GM19395 (cell line): ENCODE results near the gene FXYD1.

Source experiments
- ATAC-seq: cut with Tn5 transposase; IDR thresholded peaks from one replicate; pipeline ENCODE4 v1.9.1; 2021; ENCODE audit warnings: mild to moderate bottlenecking, moderate library complexity; ENCODE audit not compliant: unreplicated experiment

The FXYD1 gene

DNA sequence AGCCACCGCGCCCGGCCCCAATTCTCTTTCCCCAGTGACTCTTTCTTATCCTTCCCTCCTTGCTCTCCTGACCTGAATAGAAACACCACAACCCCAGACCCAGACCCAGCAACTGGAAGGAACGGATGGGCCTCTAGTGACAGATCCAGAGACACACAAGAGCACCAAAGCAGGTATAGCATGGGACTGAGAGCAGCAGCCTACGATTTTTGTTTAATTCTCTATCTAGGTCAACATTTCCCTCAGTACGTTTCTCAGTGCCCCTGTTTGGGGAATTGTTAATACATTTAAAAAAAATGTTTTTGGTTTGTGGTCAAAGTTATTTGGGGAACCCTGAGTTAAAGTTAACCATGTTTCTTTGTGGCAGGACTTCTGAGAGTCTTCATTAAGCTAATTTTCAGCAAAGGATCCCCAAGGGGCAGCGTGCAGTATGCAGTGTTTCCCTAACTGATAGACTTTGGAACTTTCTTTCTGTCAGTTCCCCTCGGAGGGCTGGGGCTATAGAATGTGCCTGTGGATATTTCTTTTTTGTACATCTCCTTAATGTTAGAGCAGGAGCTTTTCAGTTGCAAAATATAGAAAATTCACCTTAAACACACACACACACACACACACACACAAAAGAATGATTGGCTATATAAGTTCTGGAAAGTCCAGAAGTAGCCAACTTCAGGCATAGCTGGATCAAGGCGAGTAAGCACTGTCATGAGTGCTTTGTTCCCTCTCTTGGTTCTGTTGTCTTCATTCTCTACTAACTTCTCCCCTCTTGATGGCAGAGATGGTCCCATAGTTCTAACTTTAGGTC lies 22.2 kb downstream of the FXYD1 start:
- ATAC-seq, result no peak

DNA sequence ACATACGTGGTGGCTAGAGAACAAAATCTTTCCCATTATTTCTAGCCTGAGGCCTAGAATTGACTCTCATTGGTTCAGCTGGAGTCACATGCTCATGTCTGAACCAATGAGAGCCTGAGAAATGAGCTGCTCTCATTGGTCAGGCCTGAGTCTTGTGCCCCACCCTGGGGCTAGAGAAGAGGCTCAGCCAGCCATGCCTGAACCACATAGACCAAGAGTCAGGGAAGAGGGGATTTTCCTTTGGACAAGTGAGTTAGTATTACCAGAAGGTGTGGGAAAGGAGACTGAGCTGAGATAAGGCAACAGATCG lies 22.8 kb downstream of the FXYD1 start:
- ATAC-seq, result no peak

DNA sequence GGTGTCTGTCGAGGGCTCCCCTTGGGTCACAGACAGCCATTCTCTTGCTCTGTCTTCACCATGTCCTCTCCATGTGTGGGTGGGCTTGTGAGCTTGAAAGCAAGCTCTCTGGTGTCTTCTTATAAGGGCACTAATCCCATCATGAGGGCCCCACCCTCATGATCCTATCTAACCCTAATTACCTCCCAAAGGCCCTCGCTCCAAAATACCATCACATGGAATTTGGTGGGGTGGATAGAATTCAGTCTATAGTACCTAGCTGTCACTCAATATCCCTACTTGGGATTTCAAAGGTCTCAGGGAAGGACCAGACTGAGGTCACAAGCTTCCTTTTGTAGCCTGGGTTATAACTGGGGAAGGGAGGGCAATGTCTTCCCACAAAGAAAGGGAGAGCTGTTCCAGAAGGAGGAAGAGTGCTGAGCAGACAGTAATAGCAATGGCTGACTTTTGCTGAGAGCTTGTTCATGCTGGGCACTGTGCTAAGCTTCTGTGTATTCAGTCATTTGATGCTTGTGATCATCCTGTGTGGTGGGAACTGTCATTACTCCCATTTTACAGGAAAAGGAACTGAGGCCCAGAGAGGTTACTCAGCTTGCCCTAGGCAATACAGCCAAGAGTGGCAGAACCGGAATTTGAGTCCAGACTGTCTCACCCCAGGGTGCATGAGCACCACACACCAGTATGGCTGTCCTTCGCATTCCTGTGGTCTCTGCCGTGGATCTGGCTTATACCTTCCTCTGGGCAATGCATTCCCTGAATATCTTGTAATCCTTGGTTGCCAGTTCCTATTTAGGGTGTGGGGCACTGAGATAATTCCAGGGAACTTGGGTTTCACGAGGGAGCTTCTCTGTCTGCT lies 24.1 kb downstream of the FXYD1 start:
- ATAC-seq, result no peak

DNA sequence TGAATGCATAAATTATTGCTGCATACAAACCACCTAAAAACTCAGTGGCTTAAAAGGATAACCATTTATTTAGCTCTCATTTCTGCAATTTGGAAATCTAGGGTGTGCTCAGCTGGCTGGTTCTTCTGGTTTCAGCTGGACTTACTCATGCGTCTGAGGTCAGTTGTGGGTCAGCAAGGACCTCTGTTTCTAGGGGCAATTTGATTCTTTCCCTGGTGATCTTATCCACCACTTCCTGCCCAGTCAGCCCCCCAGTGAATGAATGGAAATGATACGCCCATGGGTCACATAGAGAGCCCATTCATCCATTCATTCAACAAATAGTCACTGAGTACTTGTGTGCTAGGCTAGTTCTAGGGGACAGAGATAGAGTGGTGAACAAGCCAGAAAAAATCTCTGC lies 25.8 kb downstream of the FXYD1 start:
- no peak for ATAC-seq

DNA sequence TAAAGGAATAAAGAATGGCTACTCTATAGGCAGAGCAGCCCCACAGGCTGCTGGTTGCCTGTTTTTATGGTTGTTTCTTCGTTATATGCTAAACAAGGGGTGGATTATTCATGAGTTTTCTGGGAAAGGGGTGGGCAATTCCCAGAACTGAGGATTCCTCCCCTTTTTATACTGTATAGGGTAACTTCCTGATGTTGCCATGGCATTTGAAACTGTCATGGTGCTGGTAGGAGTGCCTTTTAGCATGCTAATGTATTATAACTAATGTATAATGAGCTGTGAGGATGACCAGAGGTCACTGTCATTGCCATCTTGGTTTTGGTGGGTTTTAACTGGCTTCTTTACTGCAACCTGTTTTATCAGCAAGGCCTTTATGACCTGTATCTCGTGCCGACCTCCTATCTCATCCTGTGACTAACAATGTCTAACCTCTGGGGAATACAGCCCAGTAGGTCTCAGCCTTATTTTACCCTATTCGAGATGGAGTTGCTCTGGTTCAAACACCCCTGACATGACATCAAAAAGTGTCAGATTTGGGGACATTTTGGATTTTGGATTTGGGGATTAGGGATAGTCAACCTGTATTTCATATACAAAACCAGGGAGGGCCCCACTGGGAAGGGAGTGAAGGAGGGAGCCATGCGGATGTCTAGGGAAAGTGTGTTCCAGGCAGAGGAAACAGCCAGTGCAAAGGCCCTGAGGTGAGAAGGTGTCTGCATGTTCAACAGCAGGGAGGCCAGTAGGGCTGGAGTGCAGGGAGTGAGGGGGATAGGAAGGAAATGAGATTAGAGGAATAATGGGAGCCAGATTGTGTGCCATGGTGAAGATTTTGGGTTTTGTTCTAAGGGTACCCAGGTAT lies 26.8 kb downstream of the FXYD1 start:
- ATAC-seq, result no peak

DNA sequence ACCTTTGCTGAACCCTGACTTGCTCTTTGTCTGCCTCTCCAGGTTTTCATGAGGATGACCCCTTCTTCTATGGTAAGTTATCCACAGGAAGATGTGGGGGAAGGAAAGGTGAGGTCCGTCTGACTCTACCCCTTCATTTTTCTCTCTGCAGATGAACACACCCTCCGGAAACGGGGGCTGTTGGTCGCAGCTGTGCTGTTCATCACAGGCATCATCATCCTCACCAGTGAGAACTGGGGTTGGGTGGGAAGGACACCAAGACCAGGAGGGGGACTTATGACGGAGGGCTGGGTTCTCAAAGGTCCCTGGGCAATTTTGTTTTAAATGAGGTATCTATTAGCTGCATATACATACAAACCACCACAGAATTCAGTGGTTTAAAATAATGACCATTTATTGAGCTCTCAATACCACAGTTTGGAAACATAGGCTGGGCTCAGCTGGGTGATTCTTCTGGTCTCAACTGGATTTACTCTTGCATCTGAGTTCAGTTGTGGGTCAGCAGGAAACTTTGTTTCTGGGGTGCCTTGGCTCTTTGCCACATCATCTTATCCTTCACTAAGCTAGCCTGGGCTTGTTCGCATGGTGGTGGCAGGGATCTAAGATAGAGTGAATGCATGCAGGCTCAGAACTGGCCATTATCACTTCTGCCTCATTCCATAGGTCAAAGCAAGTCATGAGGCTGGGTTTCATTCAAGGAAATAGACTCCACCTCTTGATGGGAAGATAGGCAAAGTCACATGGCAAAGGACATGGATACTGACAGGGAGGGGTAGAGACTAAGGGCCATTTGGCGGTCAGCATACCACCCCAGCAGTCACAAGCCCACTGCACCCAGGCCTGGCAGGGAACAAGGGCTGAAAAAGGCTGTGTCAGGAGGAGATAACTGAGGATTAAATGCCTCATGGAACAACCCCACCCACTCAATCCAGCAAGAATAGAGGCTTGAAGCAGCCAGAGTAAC lies 27.8 kb downstream of the FXYD1 start:
- no peak for ATAC-seq

DNA sequence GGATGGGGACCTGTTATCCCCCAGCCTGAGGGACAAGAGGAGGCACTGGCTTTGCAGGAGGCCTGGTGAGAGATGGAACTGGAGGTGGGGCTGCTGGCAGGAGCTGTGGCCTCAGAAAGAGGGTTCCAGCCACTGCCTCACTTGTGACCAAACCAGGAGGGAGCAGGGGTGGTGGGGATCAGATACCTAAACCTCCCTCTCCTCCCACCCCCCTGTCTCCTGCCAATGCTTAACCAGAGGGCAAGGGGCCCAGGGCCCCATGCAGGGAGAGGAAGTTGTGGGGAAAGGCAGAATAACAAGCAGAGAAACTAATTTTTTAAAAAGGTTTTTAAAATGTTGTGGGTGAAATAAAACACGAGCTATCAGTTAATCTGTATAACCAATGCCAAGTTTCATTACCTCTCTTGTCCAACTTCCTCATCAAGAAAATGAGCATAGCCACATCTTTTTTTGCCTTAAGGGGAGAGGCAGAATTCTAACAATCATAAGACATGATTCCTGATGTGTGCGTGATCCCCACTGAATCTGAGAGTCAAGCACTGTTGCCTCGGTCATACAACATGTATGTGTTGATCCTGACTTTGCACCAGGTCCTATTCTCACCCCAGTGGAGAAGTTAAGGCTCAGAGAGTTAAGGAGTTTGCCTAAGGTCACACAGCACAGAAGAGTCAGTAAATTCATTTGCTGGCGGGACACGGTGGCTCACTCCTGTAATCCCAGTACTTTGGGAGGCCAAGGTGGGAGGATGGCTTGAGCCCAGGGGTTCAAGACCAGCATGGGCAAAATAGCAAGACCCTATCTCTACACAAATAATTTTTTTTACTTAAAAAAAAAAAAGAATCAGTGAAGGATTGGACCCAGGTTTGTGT lies 28.9 kb downstream of the FXYD1 start:
- no peak for ATAC-seq

DNA sequence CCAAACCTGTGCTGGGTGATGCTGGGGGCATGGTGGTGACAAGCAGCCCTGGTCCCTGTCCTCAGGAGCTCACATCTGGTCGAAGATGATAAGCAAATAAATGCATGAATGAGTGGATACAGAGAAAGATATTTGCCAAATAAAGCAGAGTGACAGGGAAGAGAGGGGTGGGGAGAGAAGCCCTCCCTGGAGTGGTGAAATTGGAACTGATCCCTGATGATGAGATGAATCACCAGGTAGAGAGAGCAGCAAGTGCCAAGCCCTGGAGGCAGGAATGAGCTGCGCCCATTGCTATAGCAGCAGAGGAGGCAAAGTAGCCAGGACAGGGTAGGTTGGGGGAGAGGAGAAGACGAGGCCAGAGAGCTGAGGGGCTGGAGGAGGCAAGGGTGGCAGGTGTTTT lies 29.6 kb downstream of the FXYD1 start:
- ATAC-seq, result no peak

DNA sequence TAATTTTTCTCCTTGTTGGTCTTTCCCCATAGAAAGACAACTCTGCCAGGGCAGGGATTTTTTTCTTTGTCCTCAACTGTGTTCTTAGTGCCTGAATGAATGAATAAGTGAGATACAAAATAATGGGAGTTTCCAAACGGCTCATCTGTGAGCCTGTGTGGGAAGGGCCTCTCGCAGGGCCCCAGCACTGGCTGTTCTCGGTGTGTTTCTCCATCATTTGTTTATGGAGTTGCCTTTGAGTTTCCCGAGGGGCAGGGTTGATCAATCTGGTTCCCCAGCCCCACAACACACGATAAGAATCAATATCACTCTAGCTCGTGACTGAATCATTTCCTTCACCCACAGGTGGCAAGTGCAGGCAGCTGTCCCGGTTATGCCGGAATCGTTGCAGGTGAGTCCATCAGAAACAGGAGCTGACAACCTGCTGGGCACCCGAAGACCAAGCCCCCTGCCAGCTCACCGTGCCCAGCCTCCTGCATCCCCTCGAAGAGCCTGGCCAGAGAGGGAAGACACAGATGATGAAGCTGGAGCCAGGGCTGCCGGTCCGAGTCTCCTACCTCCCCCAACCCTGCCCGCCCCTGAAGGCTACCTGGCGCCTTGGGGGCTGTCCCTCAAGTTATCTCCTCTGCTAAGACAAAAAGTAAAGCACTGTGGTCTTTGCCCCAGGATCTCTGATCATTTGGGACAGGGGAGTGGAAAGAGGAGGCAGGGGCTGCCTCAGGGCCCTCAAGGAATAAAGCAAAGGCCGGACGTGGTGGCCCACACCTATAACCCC lies 30.8 kb downstream of the FXYD1 start:
- ATAC-seq, result no peak

DNA sequence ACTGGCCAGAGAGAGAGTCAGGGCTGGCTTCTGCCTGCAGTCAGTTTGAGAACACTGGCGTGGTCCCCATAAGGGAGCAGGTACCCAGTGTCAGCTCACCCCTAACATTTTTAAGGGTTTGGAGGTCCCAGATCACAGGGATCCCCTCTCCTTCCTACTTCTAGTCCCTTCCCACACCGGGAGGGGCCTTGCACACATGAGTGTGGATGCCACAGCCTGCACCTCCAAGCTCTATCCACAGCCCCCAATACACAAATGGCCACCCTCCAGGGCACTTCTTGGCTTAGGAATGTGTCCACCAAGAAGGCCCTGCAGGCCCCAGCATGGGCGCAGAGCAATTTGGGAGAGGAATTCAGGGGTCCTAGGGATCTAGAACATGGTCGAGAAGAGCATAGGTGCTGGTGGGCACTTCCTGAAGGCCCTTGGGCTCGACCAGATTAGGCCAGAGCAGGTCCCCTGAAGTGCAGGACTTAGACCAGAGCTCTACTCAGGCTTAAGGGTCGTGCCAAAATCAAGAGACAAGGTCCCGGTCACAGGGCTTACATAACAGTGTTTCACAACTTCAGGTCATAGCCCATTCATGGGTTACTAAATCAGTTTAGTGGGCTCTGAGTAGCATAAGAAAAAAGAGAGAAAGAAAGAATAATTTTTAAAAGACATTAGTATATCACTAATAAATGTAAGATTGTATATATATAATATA lies 31.9 kb downstream of the FXYD1 start:
- ATAC-seq, result no peak

DNA sequence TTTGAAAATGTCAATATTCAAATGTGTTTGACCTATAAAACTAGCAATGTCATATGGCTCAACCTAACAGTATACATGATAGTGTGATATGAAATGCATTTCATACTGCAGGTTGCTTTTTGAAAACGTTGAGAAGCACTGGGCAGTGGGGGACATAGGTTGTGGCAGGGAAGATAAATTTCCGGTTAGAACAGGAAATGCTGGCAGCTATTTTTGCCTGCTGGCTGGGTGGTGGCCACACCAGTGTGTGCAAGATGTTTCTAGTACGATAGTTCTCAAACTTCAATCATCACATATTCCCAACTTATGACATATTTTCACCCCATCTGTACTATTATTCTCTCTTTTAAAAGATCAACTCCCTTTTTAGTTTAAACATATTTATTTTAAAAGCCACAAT lies 33.1 kb downstream of the FXYD1 start:
- ATAC-seq, result no peak

DNA sequence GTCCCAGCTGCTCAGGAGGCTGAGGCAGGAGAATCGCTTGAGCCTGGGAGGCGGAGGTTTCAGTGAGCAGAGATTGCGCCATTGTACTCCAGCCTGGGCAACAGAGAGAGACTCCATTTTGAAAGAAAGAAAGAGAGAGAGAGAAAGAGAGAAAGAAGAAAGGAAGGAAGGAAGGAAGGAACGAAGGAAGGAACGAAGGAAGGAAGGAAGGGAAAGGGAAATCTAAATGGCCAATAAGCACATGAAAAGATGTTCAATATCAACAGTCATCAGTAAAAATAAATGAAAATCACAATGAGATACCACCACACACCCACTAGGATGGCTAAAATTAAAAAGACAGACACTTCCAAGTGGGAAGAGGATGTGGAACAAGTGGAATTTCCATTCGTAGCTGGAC lies 35.6 kb downstream of the FXYD1 start:
- ATAC-seq, result no peak

DNA sequence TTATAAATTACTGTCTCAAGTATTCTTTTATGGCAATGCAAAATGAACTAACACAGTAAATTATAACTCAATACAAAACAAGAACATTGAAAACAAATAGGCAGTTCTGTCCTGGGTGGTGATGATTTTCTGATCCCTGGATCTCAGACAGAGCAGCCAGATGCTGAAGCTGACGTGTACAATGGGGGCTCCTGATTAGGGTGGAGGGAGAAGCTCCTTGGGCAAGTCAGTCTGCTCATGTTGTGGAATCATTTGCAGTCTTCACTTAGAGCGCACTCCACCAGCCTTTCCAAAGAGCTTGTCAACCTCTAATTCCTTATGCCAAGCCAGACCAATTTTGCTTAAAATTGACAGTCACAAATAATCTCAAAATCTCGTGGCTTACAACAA lies 37.6 kb downstream of the FXYD1 start:
- no peak for ATAC-seq

DNA sequence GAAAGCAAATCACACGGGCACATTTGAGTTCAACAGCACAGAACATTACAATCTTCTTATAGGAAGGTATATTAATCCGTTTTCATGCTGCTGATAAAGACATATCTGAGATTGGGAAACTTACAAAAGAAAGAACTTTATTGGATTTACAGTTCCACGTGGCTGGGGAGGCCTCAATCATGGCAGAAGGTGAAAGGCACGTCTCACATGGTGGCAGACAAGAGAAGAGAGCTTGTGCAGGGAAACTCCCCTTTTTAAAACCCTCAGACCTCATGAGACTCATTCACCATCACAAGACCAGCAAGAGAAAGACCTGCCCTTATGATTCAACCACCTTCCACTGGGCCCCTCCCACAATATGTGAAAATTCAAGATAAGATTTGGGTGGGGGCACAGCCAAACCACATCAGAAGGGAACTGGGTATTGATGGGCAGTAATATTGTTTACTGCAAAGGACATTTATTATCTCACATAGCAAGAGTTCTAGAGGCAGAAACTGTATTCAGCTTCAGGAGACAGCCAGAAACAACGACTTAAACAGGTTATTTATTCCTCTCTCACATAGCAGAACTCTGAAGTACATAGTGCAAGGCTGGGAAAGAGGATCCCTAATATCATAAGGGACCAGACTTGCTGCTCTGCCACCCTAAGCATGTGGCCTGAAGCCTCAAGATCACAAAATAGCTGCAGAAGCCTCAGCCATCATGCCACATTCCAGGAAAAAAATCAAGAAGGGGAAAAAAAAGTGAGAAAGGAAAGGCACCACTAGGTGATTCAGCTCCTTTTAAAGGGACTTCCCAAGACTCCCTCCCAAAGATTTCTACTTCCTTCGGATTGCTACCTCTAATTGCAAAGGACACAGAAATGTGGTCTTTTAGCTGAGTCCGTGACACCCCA lies 39.0 kb downstream of the FXYD1 start:
- ATAC-seq, result no peak

DNA sequence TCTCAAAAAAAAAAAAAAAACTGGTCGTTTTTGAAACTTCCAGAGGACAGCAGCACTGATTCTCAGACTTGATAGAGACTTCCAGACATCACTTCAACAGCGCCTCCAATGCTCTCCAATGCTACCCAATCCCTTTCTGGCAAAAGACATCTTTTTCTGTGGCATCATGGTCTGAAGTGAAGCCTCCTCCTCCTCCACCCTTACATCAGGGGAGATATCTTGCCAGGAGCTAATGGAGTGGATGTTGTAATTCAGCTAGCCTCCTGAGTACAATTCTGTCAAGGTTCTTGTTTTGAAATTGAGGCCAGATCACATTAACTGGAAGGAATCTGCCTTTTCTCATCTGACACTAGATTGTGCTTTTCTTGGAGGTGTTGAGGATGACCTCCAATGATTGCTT lies 40.1 kb downstream of the FXYD1 start:
- no peak for ATAC-seq

DNA sequence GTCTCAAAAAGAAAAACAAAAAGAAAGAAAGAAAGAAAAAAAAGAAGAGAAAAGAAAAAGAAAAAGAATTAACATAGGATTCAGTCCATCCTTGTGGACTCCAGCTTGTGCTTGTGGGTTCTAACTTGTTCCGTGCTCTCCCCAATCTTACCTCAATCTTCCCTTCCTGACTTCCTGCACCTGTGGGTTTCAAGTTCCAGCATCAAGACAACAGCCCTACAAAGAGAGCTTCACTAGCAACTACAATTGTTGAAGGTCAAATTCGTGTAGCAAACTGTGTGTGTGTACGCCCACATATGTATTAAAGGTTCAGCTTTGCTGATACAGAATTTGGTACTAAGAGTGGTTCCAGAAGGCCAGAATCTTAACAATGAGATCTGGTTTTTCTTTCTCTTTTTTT lies 41.2 kb downstream of the FXYD1 start:
- ATAC-seq, result no peak

DNA sequence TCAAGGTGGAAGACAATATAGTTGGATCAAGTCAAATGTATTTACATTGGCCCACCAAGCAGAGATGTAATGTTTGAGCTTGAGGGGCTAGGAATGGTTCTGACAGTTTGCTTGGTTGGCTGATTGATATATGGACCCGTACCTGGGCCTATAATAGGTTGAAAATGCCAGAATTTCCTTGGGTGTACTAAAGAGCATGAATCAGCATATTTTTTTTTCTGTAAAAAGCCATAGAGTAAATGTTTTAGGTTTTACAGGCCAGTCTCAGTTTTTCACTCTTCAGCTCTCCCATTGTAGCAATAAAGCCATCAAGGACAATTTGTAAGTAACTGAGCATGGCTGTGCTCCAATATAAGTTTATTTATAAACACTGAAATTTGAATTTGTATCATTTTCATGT lies 42.8 kb downstream of the FXYD1 start:
- ATAC-seq, result no peak
